ENCODE results near the gene UNC50.

DNA sequence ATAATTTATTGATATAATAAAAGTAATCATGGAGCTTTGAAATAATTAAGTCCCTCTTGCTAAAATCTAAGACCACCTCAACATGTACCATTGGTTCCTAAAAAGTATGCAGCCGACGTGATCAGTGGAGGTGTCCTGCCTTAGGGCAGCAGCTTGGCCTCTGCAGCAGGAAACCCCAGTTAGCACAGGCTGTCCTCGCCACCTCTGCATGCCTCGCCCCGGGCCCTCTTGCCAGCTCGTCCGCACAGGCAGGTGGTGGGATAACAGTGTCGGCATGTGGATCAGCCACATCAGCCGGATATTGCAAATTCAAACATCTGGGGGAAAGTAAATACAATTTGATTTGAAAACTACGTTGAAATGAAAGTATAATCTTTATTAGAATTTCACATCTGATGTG, 23.0 kb upstream of the UNC50 start:
- no peak for TF ChIP-seq POLR2A (IDR thresholded peaks at IDR 0.05)
- TF ChIP-seq, protein P1, sequence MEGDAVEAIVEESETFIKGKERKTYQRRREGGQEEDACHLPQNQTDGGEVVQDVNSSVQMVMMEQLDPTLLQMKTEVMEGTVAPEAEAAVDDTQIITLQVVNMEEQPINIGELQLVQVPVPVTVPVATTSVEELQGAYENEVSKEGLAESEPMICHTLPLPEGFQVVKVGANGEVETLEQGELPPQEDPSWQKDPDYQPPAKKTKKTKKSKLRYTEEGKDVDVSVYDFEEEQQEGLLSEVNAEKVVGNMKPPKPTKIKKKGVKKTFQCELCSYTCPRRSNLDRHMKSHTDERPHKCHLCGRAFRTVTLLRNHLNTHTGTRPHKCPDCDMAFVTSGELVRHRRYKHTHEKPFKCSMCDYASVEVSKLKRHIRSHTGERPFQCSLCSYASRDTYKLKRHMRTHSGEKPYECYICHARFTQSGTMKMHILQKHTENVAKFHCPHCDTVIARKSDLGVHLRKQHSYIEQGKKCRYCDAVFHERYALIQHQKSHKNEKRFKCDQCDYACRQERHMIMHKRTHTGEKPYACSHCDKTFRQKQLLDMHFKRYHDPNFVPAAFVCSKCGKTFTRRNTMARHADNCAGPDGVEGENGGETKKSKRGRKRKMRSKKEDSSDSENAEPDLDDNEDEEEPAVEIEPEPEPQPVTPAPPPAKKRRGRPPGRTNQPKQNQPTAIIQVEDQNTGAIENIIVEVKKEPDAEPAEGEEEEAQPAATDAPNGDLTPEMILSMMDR (IDR thresholded peaks at IDR 0.05): no peak

Data from ovary (tissue), 3 donors.